Keratinocyte (primary cell): Measurements from ENCODE around the gene NIT2. TPM values are rescaled to one million over a fixed set of nuclear protein-coding genes. Genes with fewer than 3 reads are reported as not detected.

Experiments used
- DNase-seq: peaks from one replicate; pipeline ENCODE4 v3.0.0-alpha.2; 2011; ENCODE audit warnings: low read depth, missing footprints, low spot score
- FAIRE-seq: peaks from 2 replicates; lab custom pipeline; 2011; peaks lifted over from hg19 to GRCh38; lab: Jason Lieb, UNC
- H2AFZ ChIP-seq: 2 replicates; pipeline ENCODE4 v1.6.0; 2012; ENCODE audit warnings: low read length, control low read depth, inconsistent platforms; ENCODE audit not compliant: control insufficient read depth
- H3K27ac ChIP-seq: 2 replicates; pipeline ENCODE4 v1.5.1; 2011; ENCODE audit warnings: low read length; ENCODE audit not compliant: control insufficient read depth, insufficient read depth
- H3K27me3 ChIP-seq: 3 replicates; pipeline ENCODE4 v1.6.0; 2011; ENCODE audit warnings: low read length; ENCODE audit not compliant: control insufficient read depth, insufficient read depth; ENCODE audit errors: extremely low read depth
- H3K36me3 ChIP-seq, 2 experiments: 2 replicates in 1 of 2; 3 replicates in 1 of 2; pipeline ENCODE4 v1.5.1; 2011; ENCODE audit warnings: low read length in 2 of 2, mild to moderate bottlenecking in 1 of 2; ENCODE audit not compliant: control insufficient read depth in 2 of 2, insufficient read depth in 2 of 2; ENCODE audit errors: extremely low read depth in 1 of 2
- H3K4me1 ChIP-seq: 3 replicates; pipeline ENCODE4 v1.5.1; 2011; ENCODE audit warnings: low read length; ENCODE audit not compliant: control insufficient read depth, insufficient read depth; ENCODE audit errors: extremely low read depth
- H3K4me2 ChIP-seq: 3 replicates; pipeline ENCODE4 v1.6.0; 2011; ENCODE audit warnings: low read depth, low read length; ENCODE audit not compliant: control insufficient read depth, insufficient read depth; ENCODE audit errors: extremely low read depth
- H3K4me3 ChIP-seq, 3 experiments: fragments of 200-600 bp in 1 of 3; sonication (generic) in 1 of 3; 2 replicates in 2 of 3; 3 replicates in 1 of 3; pipeline ENCODE4 v1.5.1; 2011 to 2016; ENCODE audit warnings: low read length in 3 of 3, mild to moderate bottlenecking in 3 of 3, control low read depth in 2 of 3, inconsistent platforms in 1 of 3, low read depth in 1 of 3, mixed read lengths in 1 of 3, mixed run types in 1 of 3, moderate library complexity in 1 of 3; ENCODE audit not compliant: control insufficient read depth in 2 of 3, insufficient read depth in 2 of 3; ENCODE audit errors: extremely low read depth in 1 of 3
- H3K79me2 ChIP-seq: 2 replicates; pipeline ENCODE4 v1.6.0; 2012; ENCODE audit warnings: low read length; ENCODE audit not compliant: control insufficient read depth, insufficient read depth
- H3K9ac ChIP-seq: 3 replicates; pipeline ENCODE4 v1.6.0; 2011; ENCODE audit warnings: low read length; ENCODE audit not compliant: control insufficient read depth, insufficient read depth; ENCODE audit errors: extremely low read depth
- H3K9me1 ChIP-seq: 3 replicates; pipeline ENCODE4 v1.6.0; 2011; ENCODE audit warnings: low read length; ENCODE audit not compliant: control insufficient read depth, insufficient read depth; ENCODE audit errors: extremely low read depth
- H3K9me3 ChIP-seq: 2 replicates; pipeline ENCODE4 v1.5.1; 2012; ENCODE audit warnings: low read depth, low read length; ENCODE audit not compliant: control insufficient read depth
- H4K20me1 ChIP-seq: 3 replicates; pipeline ENCODE4 v1.6.0; 2011; ENCODE audit warnings: low read length; ENCODE audit not compliant: control insufficient read depth, insufficient read depth; ENCODE audit errors: extremely low read depth
- EZH2 ChIP-seq: IDR thresholded peaks from one replicate; pipeline ENCODE4 v1.6.1; 2012; ENCODE audit warnings: inconsistent platforms, mild to moderate bottlenecking, low read length, moderate library complexity
- dilution Hi-C: fragments of 300-500 bp; cut with MboI; formaldehyde crosslinking; loops from one replicate; pipeline ENCODE4 v1.7.0; 2020; ENCODE audit warnings: low sequenced_read_pairs; ENCODE audit not compliant: extremely low pct_ligation_motif_present
- polyA plus RNA-seq, 5 experiments: library from polyadenylated mRNA; depleted of rRNA in 3 of 5; stranded (reverse) in 3 of 5; stranded (forward) in 1 of 5; unstranded in 1 of 5; fragments of >200 nt; gene quantifications; 1 replicate in 1 of 5; 2 replicates in 3 of 5; 3 replicates in 1 of 5; pipeline versions ENCODE4 v1.2.1 to v1.2.3, GENCODE V29; 2011 to 2012; ENCODE audit warnings: missing spikeins in 2 of 5, low read depth in 1 of 5, low replicate concordance in 1 of 5
- TF ChIP-seq, protein P1 (sequence below), 3 experiments: IDR thresholded peaks in 1 of 3; conservative IDR thresholded peaks in 1 of 3; optimal IDR thresholded peaks in 1 of 3; 2 replicates in 2 of 3; 3 replicates in 1 of 3; pipeline versions ENCODE3 to v1.5.1; 2011; ENCODE audit warnings: low read length in 3 of 3, mild to moderate bottlenecking in 3 of 3, moderate library complexity in 2 of 3, control low read depth in 1 of 3, inconsistent platforms in 1 of 3; ENCODE audit not compliant: insufficient read depth in 2 of 3; ENCODE audit errors: extremely low read depth in 1 of 3

Gene NIT2
- polyA plus RNA-seq, 1 donor (not counting 4 experiments of a cell fraction or from before 2014, with no cell fraction given): 118 TPM

GRCh38 chr3:100360757-100361496 is 26.4 kb downstream of the NIT2 start:
- no peak for DNase-seq
- FAIRE-seq: peak; percentile 41

DNA sequence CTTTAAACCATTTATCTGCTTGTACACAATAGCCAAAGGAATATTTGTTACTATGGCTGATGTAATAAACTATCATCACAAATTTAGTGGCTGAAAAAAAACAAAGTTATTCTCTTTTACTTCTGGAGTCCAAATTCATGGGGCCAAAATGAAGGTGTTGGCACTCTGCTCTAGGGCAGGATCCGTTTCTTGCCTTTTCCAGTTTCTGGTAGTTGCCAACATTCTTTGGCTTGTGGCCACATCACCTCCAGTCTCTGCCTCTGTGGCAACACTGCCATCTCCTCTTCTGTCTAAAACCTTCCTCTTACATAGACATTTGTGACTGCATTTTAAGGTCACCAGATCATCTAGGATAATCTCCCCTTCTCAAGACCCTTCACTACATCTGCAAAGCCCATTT is 27.3 kb downstream of the NIT2 start:
- Histone ChIP-seq H3K27me3 (no peaks in the 10 kb centered on the region), H3K9ac (no peak overlapping the region), H3K9me1 (no peaks in the 10 kb centered on the region), H3K79me2 (no peaks in the 10 kb centered on the region), H3K36me3 (peaks cover 9 to 14% of the 10 kb centered on the region in 2 experiments), H3K4me3 (no peak overlapping the region), H3K9me3 (no peaks in the 10 kb centered on the region), H4K20me1 (no peaks in the 10 kb centered on the region), H3K27ac (no peak overlapping the region), H2AFZ (no peak overlapping the region), H3K4me1 (no peaks in the 10 kb centered on the region), H3K4me2 (no peak overlapping the region)
- TF ChIP-seq EZH2: no peak
- TF ChIP-seq, protein P1, sequence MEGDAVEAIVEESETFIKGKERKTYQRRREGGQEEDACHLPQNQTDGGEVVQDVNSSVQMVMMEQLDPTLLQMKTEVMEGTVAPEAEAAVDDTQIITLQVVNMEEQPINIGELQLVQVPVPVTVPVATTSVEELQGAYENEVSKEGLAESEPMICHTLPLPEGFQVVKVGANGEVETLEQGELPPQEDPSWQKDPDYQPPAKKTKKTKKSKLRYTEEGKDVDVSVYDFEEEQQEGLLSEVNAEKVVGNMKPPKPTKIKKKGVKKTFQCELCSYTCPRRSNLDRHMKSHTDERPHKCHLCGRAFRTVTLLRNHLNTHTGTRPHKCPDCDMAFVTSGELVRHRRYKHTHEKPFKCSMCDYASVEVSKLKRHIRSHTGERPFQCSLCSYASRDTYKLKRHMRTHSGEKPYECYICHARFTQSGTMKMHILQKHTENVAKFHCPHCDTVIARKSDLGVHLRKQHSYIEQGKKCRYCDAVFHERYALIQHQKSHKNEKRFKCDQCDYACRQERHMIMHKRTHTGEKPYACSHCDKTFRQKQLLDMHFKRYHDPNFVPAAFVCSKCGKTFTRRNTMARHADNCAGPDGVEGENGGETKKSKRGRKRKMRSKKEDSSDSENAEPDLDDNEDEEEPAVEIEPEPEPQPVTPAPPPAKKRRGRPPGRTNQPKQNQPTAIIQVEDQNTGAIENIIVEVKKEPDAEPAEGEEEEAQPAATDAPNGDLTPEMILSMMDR (optimal IDR thresholded peaks at IDR 0.05 in 1 of 3, IDR thresholded peaks at IDR 0.05 in 1 of 3, conservative IDR thresholded peaks at IDR 0.05 in 1 of 3; ENCODE audit: extremely low read depth in 1 of 3, insufficient read depth in 2 of 3, low read length in 3 of 3): no peak
- FAIRE-seq (no peak), DNase-seq (no peak)
- dilution Hi-C loops: no loop called here

More at GRCh38 chr3:100360757-100361496, 26.4 kb downstream of the NIT2 start:
- Histone ChIP-seq H4K20me1 (no peaks in the 10 kb centered on the region), H3K79me2 (no peaks in the 10 kb centered on the region), H3K27me3 (no peaks in the 10 kb centered on the region), H3K9me3 (no peaks in the 10 kb centered on the region), H3K4me1 (no peaks in the 10 kb centered on the region), H3K27ac (no peak overlapping the region), H2AFZ (no peak overlapping the region), H3K9me1 (no peaks in the 10 kb centered on the region), H3K36me3 (peaks cover 9 to 19% of the 10 kb centered on the region in 2 experiments), H3K9ac (no peak overlapping the region), H3K4me3 (no peak overlapping the region), H3K4me2 (no peak overlapping the region)
- TF ChIP-seq EZH2: no peak
- TF ChIP-seq, protein P1 (optimal IDR thresholded peaks at IDR 0.05 in 1 of 3, IDR thresholded peaks at IDR 0.05 in 1 of 3, conservative IDR thresholded peaks at IDR 0.05 in 1 of 3; ENCODE audit: extremely low read depth in 1 of 3, insufficient read depth in 2 of 3, low read length in 3 of 3): no peak
- dilution Hi-C loops: no loop called here
